Urothelium cell line (cell line): Measurements from ENCODE around the gene SF1.

ENCODE experiments used
- DNase-seq: peaks from one replicate; pipeline ENCODE4 v3.0.0; 2011; ENCODE audit warnings: low spot score, mixed read lengths
- FAIRE-seq: peaks from 2 replicates; lab custom pipeline; 2011; peaks lifted over from hg19 to GRCh38; lab: Jason Lieb, UNC

SF1 gene

GRCh38 chr11:64750361-64751054 is 27.8 kb downstream of the SF1 start:
- FAIRE-seq (no peak), DNase-seq (no peak)

DNA sequence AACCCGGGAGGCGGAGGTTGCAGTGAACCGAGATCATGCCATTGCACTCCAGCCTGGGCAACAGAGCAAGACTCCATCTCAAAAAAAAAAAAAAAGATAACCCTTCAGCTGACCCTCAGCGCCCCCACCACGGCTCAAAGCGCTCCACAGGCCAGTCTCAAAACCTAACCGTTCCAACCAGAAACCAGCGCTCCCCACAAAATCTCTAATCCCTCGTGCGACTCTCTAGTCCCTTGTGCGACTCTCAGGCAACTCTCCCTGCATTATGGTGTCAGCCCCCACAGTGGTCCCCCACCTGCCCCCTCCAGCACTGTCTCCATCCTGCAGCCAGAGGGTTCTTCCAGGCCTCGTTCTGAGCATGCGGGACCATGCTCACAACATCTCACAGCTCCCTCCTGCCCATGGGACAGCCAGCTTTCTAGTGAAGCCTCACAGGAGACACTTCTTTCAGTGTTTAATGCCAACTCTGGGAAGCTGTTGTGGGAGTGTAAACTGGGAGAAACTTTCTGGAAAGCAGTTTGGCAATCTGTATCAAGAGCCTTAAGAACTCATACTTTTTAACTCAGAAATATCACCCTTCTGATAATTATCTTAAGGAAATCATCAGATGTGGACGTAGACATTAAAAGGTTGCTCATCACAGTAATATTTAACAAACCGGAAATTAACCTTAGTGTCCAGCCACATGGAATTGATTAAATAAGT is 30.2 kb downstream of the SF1 start:
- DNase-seq (no peak), FAIRE-seq (no peak)

DNA sequence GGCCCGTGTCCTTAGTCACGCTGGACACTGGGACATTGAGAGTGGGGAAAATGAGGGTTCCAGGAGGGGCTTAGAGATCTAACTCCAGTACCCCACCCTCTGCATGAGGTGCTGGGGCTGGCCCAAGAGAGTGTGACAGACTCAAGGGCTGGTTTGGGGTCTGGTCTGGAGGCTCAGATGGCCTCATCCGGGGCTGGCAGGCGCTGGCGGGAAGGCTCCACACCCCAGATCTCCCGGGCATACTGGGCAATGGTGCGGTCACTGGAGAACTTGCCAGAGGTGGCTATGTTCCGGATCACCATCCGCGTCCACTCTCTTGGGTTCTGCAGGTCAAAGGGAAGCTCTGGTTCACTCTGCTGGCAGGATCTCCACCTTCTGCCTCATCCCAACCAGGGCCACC is 31.9 kb downstream of the SF1 start:
- FAIRE-seq = no peak
- DNase-seq = no peak

DNA sequence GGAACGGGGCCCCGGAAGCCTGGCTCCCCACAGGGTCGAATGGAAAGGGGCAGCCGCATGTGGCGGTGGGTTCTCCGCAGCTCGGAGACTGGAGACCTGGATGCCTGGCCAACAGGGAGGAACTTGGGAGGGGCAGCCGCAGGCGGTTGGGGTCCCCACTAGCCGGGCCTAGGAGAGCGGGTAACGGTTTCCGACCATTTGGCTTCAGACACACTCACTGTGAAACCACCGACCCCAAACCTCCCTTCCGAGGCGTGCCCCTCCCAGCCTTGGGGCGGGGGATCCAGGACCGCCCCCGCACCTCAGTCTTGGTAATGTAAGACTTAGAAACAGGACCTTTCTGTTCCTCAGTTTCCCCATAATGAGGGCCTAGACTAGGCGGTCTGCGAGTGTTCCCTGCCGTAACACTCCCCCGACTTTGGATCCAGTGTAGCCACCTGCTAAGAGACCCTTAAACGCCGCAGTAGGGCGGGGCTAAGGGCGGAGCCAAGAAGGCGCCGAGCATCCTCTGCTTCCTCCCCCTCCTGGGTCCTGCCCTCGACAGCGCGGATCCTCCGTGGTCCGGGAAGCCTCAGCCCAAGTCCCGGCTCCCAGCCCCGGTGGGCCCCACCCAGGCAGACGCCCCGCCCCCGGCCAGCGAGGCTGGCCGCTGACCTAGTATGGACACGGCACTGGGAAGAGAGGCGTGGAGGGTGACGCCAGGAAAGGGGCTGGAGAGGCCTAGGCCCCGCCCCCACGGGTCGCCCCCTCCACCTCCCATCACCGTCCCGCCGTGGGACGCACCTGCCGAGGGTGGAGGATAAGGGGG is 32.6 kb downstream of the SF1 start:
- DNase-seq (no peak), FAIRE-seq (no peak)

DNA sequence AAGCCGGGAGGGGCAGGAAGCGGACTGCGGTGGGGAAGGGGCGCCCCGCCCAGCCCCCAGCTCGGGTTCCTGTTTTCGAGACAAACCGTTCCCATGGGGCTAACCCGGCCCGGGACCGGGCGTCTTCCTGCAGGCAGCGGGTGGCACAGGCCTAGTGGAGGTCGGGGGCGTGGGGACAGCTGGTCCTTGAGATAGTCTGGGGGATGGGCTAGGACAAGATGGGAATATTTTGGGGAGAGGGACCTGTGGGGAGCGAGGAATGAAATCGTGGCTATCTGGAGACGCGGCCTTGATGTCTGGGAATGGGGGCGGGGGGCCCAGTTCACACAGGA is 33.2 kb downstream of the SF1 start:
- no peak for FAIRE-seq
- no peak for DNase-seq

DNA sequence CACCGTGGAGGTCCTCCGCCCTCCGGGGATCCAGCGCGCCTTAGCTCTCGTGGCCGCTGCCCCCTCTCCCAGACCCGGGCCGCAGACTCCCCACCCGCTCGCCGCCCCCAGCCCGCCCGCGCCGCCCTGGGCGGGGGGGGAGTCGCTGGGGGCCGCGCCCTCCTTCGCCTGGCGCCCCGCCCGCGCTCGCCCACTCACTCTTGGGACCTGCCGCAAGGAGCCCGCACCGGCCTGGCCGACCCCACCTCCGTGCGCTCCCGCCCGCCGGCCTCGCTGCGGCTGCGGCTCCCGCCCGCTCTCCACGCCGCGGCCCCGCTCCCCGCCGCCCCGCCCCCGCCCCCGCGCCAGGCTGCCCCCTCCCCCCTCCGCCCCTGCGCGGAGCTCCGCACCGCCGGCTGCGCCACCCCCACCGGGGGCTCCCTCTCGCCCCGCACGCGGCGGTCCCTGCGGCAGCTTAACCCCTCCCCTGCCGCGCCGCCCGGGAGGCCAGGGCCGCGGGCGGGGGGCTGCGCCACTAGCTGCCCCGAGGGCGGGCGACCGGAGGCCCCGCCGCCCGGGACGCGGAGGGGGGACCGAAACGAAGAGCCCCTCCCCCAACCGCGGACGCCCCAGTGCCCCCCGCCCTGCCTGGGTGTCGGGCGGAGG is 33.7 kb downstream of the SF1 start:
- FAIRE-seq (no peak), DNase-seq (no peak)

- DNase-seq (peak; percentile 74), FAIRE-seq (no peak)
Observed at GRCh38 chr11:64743591-64744543, 34.5 kb downstream of the SF1 start, which contains the start of gene RASGRP2. Gene RASGRP2, minus strand, starts transcription at chr11:64744142. Its CDS starts 1,276 bp downstream, at chr11:64742866.

GRCh38 chr11:64742889-64743590 is 35.3 kb downstream of the SF1 start:
- DNase-seq = peak; percentile 93

DNA sequence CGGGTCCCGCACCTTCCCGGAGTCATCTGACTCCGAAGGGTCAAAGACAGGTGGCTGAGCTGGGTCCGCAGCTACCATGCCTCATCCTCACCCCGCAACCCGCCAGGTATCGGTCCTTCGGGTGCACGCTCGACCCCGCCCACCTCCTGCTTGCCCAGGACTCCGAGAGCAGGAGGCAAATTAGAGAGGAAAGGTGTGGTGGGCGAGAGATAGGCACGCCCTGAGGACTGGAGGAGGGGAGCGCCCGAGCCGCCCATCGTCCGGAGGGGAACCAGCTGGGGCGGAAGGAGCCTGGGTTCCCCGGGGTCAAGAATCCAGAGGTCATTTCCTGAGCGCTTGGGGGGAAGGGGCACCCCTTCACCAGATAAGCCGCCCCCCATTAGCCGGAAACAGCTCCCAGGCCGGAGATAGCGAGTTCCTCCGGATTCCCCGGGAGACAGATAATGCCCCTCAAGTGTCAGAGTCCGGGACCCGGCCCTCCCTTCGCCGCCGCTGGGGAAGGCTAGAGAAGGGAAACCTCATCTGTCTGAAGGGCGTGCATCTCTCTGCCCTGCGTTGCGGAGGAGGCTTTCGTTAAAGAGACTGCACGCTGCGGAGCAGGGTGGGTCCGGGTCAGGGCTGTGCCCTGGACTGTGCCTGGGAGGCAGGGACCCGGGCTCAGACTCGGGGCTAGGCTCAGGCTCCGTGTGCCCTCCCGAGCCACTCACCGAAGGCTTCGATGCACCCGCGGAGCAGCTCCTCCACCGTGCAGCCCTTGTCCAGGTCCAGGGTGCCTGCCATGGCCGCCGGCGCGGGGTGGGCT is 36.1 kb downstream of the SF1 start:
- DNase-seq (no peak), FAIRE-seq (no peak)

More at GRCh38 chr11:64742889-64743590, 35.3 kb downstream of the SF1 start:
- peak; percentile 75 for FAIRE-seq

- no peak for FAIRE-seq
- no peak for DNase-seq
Observed at GRCh38 chr11:64741375-64742086, 36.8 kb downstream of the SF1 start.

DNA sequence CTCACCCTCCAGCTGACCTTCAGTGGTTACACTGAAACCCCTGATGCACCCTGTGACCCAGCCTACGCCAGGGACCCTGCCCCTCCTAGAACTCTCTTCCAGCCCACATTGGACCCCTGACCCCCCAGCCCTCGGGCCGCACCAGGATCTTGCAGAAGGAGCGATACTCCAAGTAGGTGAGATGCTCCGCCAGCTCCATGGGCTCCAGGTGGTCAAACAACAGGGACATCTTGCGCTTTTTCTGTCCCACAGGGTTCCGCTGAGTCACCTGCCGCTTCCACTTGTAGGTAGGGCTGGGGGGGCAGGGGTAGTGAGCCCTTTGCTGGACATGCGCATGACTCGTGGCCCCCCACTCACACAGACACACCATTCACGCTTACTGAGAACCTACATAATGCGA is 38.5 kb downstream of the SF1 start:
- FAIRE-seq (no peak), DNase-seq (no peak)

- no peak for DNase-seq
Observed at GRCh38 chr11:64736654-64737053, 41.7 kb downstream of the SF1 start.

GRCh38 chr11:64735725-64736259 is 42.5 kb downstream of the SF1 start:
- FAIRE-seq (no peak), DNase-seq (no peak)

More at GRCh38 chr11:64736654-64737053, 41.7 kb downstream of the SF1 start:
- no peak for FAIRE-seq

- no peak for FAIRE-seq
- DNase-seq = no peak
Observed at GRCh38 chr11:64734811-64735724, 43.3 kb downstream of the SF1 start.

GRCh38 chr11:64731601-64732000 is 46.7 kb downstream of the SF1 start:
- no peak for FAIRE-seq
- DNase-seq = no peak

GRCh38 chr11:64729851-64730382 is 48.4 kb downstream of the SF1 start:
- no peak for DNase-seq
- no peak for FAIRE-seq
